ENCODE results near the gene CLOCK. TPM values are rescaled to one million over a fixed set of nuclear protein-coding genes. Genes with fewer than 3 reads are reported as not detected.

The CLOCK gene

DNA sequence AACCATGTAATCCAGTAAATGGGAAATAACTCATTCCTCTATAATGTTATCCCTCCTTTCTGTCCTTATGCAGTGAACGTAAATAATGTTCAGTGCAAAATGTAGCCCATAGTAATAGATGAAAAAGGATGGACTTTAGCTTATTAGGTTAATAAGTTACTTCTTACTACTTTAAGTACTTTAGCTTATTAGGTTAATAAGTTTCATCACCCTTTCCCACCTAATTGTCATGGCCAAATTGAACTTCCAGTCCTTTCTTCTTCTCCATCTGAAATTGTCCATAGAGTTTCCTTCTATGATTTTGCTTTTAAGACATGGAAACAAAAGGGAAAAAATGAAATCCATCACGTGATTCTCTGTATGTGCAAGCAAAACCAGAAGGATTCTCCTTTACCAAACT lies 166.1 kb downstream of the CLOCK start:
- Histone ChIP-seq H3K18ac (ENCODE audit: low read length) (no peak overlapping the region), H3K27me3 (ENCODE audit: control insufficient read depth in 3 of 3, insufficient read depth in 3 of 3, low read depth in 1 of 3, low read length in 3 of 3) (no peaks in the 10 kb centered on the region), H3K14ac (ENCODE audit: low read length) (no peak overlapping the region), H4K91ac (ENCODE audit: low read depth, low read length, poor library complexity) (no peak overlapping the region), H3K9ac (ENCODE audit: low read depth, low read length, poor library complexity) (no peak overlapping the region), H2BK15ac (ENCODE audit: low read length) (no peak overlapping the region), H3K4me2 (ENCODE audit: insufficient read depth, low read length, poor library complexity, severe bottlenecking) (no peak overlapping the region), H2AFZ (ENCODE audit: low read length) (no peak overlapping the region), H2BK5ac (ENCODE audit: low read length) (no peak overlapping the region), H3K4me1 (ENCODE audit: control insufficient read depth in 2 of 2, insufficient read depth in 1 of 2, low read depth in 1 of 2, low read length in 2 of 2) (peaks cover 0 to 2% of the 10 kb centered on the region in 2 donors), H2AK5ac (ENCODE audit: low read depth, low read length) (no peak overlapping the region), H3K9me3 (replicated peaks in 1 of 2; ENCODE audit: control insufficient read depth in 2 of 2, insufficient read depth in 1 of 2, low read depth in 1 of 2, low read length in 2 of 2) (no peaks in the 10 kb centered on the region), H4K8ac (ENCODE audit: low read depth, low read length) (no peak overlapping the region), H3K79me1 (ENCODE audit: low read depth, low read length) (no peaks in the 10 kb centered on the region), H3K27ac (replicated peaks; ENCODE audit: low read length) (no peak overlapping the region), H3K4me3 (ENCODE audit: low read length in 2 of 2) (no peak overlapping the region), H3K4ac (ENCODE audit: low read length) (no peak overlapping the region), H3K23ac (ENCODE audit: low read depth, low read length, poor library complexity) (no peak overlapping the region), H2BK120ac (ENCODE audit: low read depth, low read length) (no peak overlapping the region), H2BK12ac (ENCODE audit: low read length) (no peak overlapping the region), H3K36me3 (replicated peaks in 1 of 2; ENCODE audit: control insufficient read depth in 2 of 2, insufficient read depth in 2 of 2, low read length in 2 of 2) (no peaks in the 10 kb centered on the region)
- DNase-seq (ENCODE audit: low spot score) = no peak
- no CpG with 5 or more reads among the region's 2 CpGs for WGBS, 2 donors (ENCODE audit: extremely low coverage in 2 of 2, insufficient read length in 2 of 2, insufficient replicate concordance in 1 of 2)

- no peaks in the 10 kb centered on the region for H3K4me1 ChIP-seq (ENCODE audit: control insufficient read depth in 2 of 2, insufficient read depth in 1 of 2, low read depth in 1 of 2, low read length in 2 of 2)
- H2AFZ ChIP-seq (ENCODE audit: low read length) = no peak overlapping the region
- no peak overlapping the region for H2AK5ac ChIP-seq (ENCODE audit: low read depth, low read length)
- no peak overlapping the region for H3K9ac ChIP-seq (ENCODE audit: low read depth, low read length, poor library complexity)
- no peak overlapping the region for H3K4ac ChIP-seq (ENCODE audit: low read length)
- no peak overlapping the region for H2BK15ac ChIP-seq (ENCODE audit: low read length)
- H3K27me3 ChIP-seq (ENCODE audit: control insufficient read depth in 3 of 3, insufficient read depth in 3 of 3, low read depth in 1 of 3, low read length in 3 of 3) = no peaks in the 10 kb centered on the region
- H3K14ac ChIP-seq (ENCODE audit: low read length) = no peak overlapping the region
- DNase-seq (ENCODE audit: low spot score) = no peak
- no peak overlapping the region for H3K27ac ChIP-seq (replicated peaks; ENCODE audit: low read length)
- no peak overlapping the region for H3K4me3 ChIP-seq (ENCODE audit: low read length in 2 of 2)
- H3K4me2 ChIP-seq (ENCODE audit: insufficient read depth, low read length, poor library complexity, severe bottlenecking) = no peak overlapping the region
- H4K91ac ChIP-seq (ENCODE audit: low read depth, low read length, poor library complexity) = no peak overlapping the region
- WGBS, 2 donors (ENCODE audit: extremely low coverage in 2 of 2, insufficient read length in 2 of 2, insufficient replicate concordance in 1 of 2) = 100% methylated on average over 1 of the region's 13 CpGs; no CpG with 5 or more reads in 1 of the 2 donors
- H2BK5ac ChIP-seq (ENCODE audit: low read length) = no peak overlapping the region
- H2BK120ac ChIP-seq (ENCODE audit: low read depth, low read length) = no peak overlapping the region
- no peak overlapping the region for H2BK12ac ChIP-seq (ENCODE audit: low read length)
- no peak overlapping the region for H4K8ac ChIP-seq (ENCODE audit: low read depth, low read length)
- H3K79me1 ChIP-seq (ENCODE audit: low read depth, low read length) = no peaks in the 10 kb centered on the region
- H3K18ac ChIP-seq (ENCODE audit: low read length) = no peak overlapping the region
- H3K9me3 ChIP-seq (replicated peaks in 1 of 2; ENCODE audit: control insufficient read depth in 2 of 2, insufficient read depth in 1 of 2, low read depth in 1 of 2, low read length in 2 of 2) = no peaks in the 10 kb centered on the region
- no peak overlapping the region for H3K23ac ChIP-seq (ENCODE audit: low read depth, low read length, poor library complexity)
- H3K36me3 ChIP-seq (replicated peaks in 1 of 2; ENCODE audit: control insufficient read depth in 2 of 2, insufficient read depth in 2 of 2, low read length in 2 of 2) = no peaks in the 10 kb centered on the region
Measured at GRCh38 chr4:55378617-55379467, 167.9 kb downstream of the CLOCK start.

Small RNAs within 50 kb of the gene (small RNA-seq; reads per million reads assigned to genes)
- gene RF00019 (ENCODE audit: insufficient read depth) = not detected
